Measurements from ENCODE around the gene HOXD8. TPM values are rescaled to one million over a fixed set of nuclear protein-coding genes. Genes with fewer than 3 reads are reported as not detected.

The HOXD8 gene
- total RNA-seq, 1 experiment from 2014 or later = not detected

GRCh38 chr2:176152350-176153181, 23.1 kb downstream of the HOXD8 start:
- Histone ChIP-seq H3K27ac (ENCODE audit: low read length) (no peak overlapping the region), H3K4me3 (ENCODE audit: low read depth in 2 of 2, low read length in 2 of 2) (no peak overlapping the region), H3K9me3 (ENCODE audit: control insufficient read depth, insufficient read depth, low read depth, low read length) (no peaks in the 10 kb centered on the region), H3K36me3 (ENCODE audit: control insufficient read depth, insufficient read depth, low read length) (no peaks in the 10 kb centered on the region), H3K27me3 (ENCODE audit: control insufficient read depth, insufficient read depth, low read length) (peaks cover 2% of the 10 kb centered on the region; the same call in 1 of the 2 replicates), H3K4me1 (ENCODE audit: control insufficient read depth, insufficient read depth, low read length) (no peaks in the 10 kb centered on the region)
- intact Hi-C loops (cut with micrococcal nuclease; ENCODE audit: unreplicated experiment) (no loop called here), in situ Hi-C loops (cut with HindIII; ENCODE audit: low pct_unique_long_range_greater_than_20kb, low sequenced_read_pairs) (no loop called here)
- TF ChIP-seq TCF7L2 (IDR thresholded peaks at IDR 0.05; ENCODE audit: low read depth, low read length) (no peak), POLR2AphosphoS5 (IDR thresholded peaks at IDR 0.05; ENCODE audit: low read depth, low read length) (no peak), SIN3A (IDR thresholded peaks at IDR 0.05; ENCODE audit: borderline replicate concordance, insufficient read depth, low read depth, low read length) (no peak), REST (IDR thresholded peaks at IDR 0.05; ENCODE audit: insufficient read depth in 1 of 2, low read depth in 2 of 2, low read length in 1 of 2) (no peak), CTCF (IDR thresholded peaks at IDR 0.05) (no peak)
- POLR2A ChIA-PET = no interaction called here
- BruUV-seq (replicated peaks) = no TSS peak
- ATAC-seq (no peak), DNase-seq (ENCODE audit: low read depth, low spot score) (no peak)
- CTCF ChIA-PET = no interaction called here

GRCh38 chr2:176154576-176155252, 25.2 kb downstream of the HOXD8 start:
- no peak overlapping the region for H3K4me3 ChIP-seq (ENCODE audit: low read depth in 2 of 2, low read length in 2 of 2)
- TF ChIP-seq REST (IDR thresholded peaks at IDR 0.05; ENCODE audit: insufficient read depth in 1 of 2, low read depth in 2 of 2, low read length in 1 of 2) (no peak), CTCF (IDR thresholded peaks at IDR 0.05) (no peak), POLR2AphosphoS5 (IDR thresholded peaks at IDR 0.05; ENCODE audit: low read depth, low read length) (no peak), TCF7L2 (IDR thresholded peaks at IDR 0.05; ENCODE audit: low read depth, low read length) (no peak), SIN3A (IDR thresholded peaks at IDR 0.05; ENCODE audit: borderline replicate concordance, insufficient read depth, low read depth, low read length) (no peak)
- H3K36me3 ChIP-seq (ENCODE audit: control insufficient read depth, insufficient read depth, low read length) = no peaks in the 10 kb centered on the region
- ChIA-PET CTCF (interaction anchor here (0.7 to 1.5 kb wide), 2 partner anchors 15 to 300 kb away, joined by 5 to 13 read pairs; no protein-coding TSS in a partner anchor), POLR2A (no interaction called here)
- DNase-seq (ENCODE audit: low read depth, low spot score) = no peak
- BruUV-seq (replicated peaks) = no TSS peak
- peaks cover 2% of the 10 kb centered on the region; the same call in 1 of the 2 replicates for H3K27me3 ChIP-seq (ENCODE audit: control insufficient read depth, insufficient read depth, low read length)
- H3K4me1 ChIP-seq (ENCODE audit: control insufficient read depth, insufficient read depth, low read length) = peaks cover 3% of the 10 kb centered on the region; the same call in 1 of the 2 replicates
- intact Hi-C loops (cut with micrococcal nuclease; ENCODE audit: unreplicated experiment) (no loop called here), in situ Hi-C loops (cut with HindIII; ENCODE audit: low pct_unique_long_range_greater_than_20kb, low sequenced_read_pairs) (no loop called here)
- ATAC-seq = no peak
- H3K27ac ChIP-seq (ENCODE audit: low read length) = no peak overlapping the region
- no peaks in the 10 kb centered on the region for H3K9me3 ChIP-seq (ENCODE audit: control insufficient read depth, insufficient read depth, low read depth, low read length)
